Lower lobe of right lung (tissue), 2 donors: Measurements from ENCODE around the gene RHEX. TPM values are rescaled to one million over a fixed set of nuclear protein-coding genes. Genes with fewer than 3 reads are reported as not detected.

Source experiments
- ATAC-seq, 2 donors: fragments of 200-7000 bp; cut with Tn5 transposase; one replicate each; pipeline ENCODE4 v1.9.1; 2020 to 2022; ENCODE audit warnings: mild to moderate bottlenecking in 2 of 2, moderate library complexity in 2 of 2
- DNase-seq: peaks from one replicate; pipeline ENCODE4 v3.0.0-alpha.2; 2020
- H3K27ac ChIP-seq: fragments of 200-600 bp; one replicate; pipeline ENCODE4 v1.8.0; 2022
- H3K27me3 ChIP-seq: fragments of 200-600 bp; one replicate; pipeline ENCODE4 v1.8.0; 2022; ENCODE audit warnings: low read depth
- H3K36me3 ChIP-seq: fragments of 200-600 bp; one replicate; pipeline ENCODE4 v1.8.0; 2022; ENCODE audit warnings: mild to moderate bottlenecking
- H3K4me1 ChIP-seq: fragments of 200-600 bp; one replicate; pipeline ENCODE4 v1.8.0; 2022
- H3K4me3 ChIP-seq: fragments of 200-600 bp; one replicate; pipeline ENCODE4 v1.8.0; 2022; ENCODE audit warnings: mild to moderate bottlenecking
- H3K9me3 ChIP-seq: fragments of 200-600 bp; one replicate; pipeline ENCODE4 v1.8.0; 2022
- CTCF ChIP-seq: fragments of 200-600 bp; IDR thresholded peaks from one replicate; pipeline ENCODE4 v1.8.0; 2022; ENCODE audit warnings: antibody characterized with exemption, mild to moderate bottlenecking
- intact Hi-C: fragments of 100-400 bp; cut with DNase I; formaldehyde crosslinking; loops from one replicate; pipeline ENCODE4 v1.11.0; 2022
- total RNA-seq: library from RNA; stranded (reverse); fragmentation: NEBNext Ultra II Directional; extraction: Animal tissue kit (Norgen Biotek cat#: 25700); gene quantifications from one replicate; pipeline ENCODE4 v1.2.1, GENCODE V29; 2021
- donor health status: DM: no; HTN: yes; CAD: no; lungs with severe emphysema.

The RHEX gene
- total RNA-seq, 1 donor from 2014 or later = 13.5 TPM

DNA sequence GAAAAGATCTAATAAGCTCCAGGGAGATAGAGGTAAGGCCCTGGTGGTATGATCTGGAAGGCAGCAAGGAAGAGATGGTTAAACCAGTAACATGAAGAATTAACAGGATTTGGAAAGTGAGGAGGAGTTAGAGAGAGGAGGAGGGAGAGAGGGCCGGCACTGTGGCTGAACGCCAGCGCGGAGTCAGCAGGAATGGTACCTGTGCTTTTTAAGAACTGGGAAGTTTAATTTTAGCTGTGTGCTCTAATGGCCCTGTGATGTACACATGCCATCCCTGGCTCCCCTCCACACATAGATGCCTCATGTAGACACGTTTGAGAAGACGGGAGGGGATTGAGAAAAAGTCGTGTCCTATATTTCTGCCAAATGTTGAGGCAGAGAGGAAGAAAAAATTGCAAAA is 78.1 kb downstream of the RHEX start:
- no peak for TF ChIP-seq CTCF
- Histone ChIP-seq H3K4me3 (no peak overlapping the region), H3K9me3 (no peaks in the 10 kb centered on the region), H3K4me1 (no peaks in the 10 kb centered on the region), H3K27me3 (peaks cover 4% of the 10 kb centered on the region), H3K27ac (no peak overlapping the region), H3K36me3 (no peaks in the 10 kb centered on the region)
- no peak for ATAC-seq
- DNase-seq = no peak
- intact Hi-C loops = no loop called here

GRCh38 chr1:206133751-206134415 is 80.9 kb downstream of the RHEX start:
- TF ChIP-seq CTCF = no peak
- no peak for DNase-seq
- Histone ChIP-seq H3K9me3 (no peaks in the 10 kb centered on the region), H3K27me3 (no peaks in the 10 kb centered on the region), H3K4me3 (no peak overlapping the region), H3K4me1 (no peaks in the 10 kb centered on the region), H3K27ac (no peak overlapping the region), H3K36me3 (no peaks in the 10 kb centered on the region)
- no peak for ATAC-seq
- intact Hi-C loops = no loop called here

DNA sequence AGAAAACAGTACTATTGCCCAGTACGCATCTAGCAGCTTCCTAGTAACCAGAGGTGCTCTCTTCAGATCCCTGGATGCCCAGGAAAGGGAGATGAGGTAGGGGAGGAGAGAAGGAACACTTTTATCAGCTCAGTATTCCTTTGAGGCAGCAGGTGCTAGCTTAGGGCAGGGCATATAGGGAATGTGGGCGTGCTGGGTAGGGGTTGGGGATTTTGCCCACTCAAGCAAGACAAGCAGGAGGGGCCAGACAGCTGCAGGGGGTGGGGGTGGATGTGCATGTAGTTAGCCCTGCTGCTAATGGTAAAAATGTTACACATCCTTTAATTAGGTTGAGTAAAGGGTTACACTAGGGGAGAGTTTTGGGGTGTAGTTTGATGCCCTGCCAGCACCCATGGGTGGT is 82.3 kb downstream of the RHEX start:
- Histone ChIP-seq H3K4me3 (no peak overlapping the region), H3K27ac (no peak overlapping the region), H3K27me3 (no peaks in the 10 kb centered on the region), H3K36me3 (no peaks in the 10 kb centered on the region), H3K9me3 (no peaks in the 10 kb centered on the region), H3K4me1 (no peaks in the 10 kb centered on the region)
- no peak for DNase-seq
- intact Hi-C loops = no loop called here
- ATAC-seq = no peak
- TF ChIP-seq CTCF = no peak

- Histone ChIP-seq H3K9me3 (no peaks in the 10 kb centered on the region), H3K4me1 (no peaks in the 10 kb centered on the region), H3K27ac (no peak overlapping the region), H3K4me3 (no peak overlapping the region), H3K27me3 (no peaks in the 10 kb centered on the region), H3K36me3 (no peaks in the 10 kb centered on the region)
- no peak for TF ChIP-seq CTCF
- ATAC-seq (no peak), DNase-seq (no peak)
- intact Hi-C loops = no loop called here
These were observed 83.3 kb downstream of the RHEX start for GRCh38 chr1:206136241-206136640.

DNA sequence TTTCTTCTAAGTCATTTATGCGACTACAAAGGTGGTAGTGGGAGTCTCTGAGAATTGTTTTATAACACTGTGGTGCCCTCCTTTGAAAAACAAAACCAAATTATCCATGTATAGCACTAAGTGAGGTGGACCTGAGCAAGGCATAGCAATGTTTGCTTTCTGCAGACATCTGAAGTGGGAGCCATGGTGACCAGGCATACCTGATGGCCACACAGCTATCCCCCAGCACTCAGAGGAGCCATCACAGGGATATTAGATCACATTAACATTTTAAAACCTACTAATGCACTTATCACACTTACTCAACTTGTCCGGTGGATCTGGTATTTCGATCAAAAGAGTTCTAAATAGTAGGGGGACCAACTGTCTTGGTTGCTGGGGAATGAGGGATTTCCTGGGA is 89.0 kb downstream of the RHEX start:
- H3K27me3 ChIP-seq = no peaks in the 10 kb centered on the region
- H3K9me3 ChIP-seq = no peaks in the 10 kb centered on the region
- no peak for ATAC-seq
- intact Hi-C loops = no loop called here
- H3K36me3 ChIP-seq = no peaks in the 10 kb centered on the region
- DNase-seq = no peak
- H3K27ac ChIP-seq = no peak overlapping the region
- H3K4me3 ChIP-seq = no peak overlapping the region
- no peak for TF ChIP-seq CTCF
- H3K4me1 ChIP-seq = no peaks in the 10 kb centered on the region
